ENCODE measurements around the gene NLGN2.

Gene NLGN2

DNA sequence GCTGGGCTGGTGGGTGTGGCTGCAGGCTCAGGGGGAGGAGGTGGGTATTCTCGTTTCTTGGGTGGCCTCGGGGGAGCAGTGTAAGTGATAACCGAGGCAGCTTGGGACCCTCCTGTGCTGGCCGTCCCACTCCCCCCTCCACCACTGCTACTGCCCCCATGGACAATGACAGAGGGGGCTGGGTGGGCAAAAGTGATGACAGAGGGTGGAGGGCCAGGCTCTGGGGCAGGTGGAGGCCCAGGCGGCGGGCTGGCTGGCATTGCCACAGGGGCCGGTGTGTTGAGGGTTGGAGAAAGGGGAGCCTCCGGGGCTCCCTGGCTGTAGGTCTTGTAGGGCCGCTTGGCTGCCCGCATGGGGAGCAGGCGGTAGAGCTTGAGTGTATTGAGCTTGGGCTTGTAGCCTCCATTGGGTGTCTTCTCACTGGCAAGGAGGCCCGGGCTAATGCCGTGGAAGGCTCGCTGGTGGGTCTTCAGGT lies 55.8 kb downstream of the NLGN2 start:
- no peak for DNase-seq (ENCODE audit: low read depth in 2 of 2)

DNA sequence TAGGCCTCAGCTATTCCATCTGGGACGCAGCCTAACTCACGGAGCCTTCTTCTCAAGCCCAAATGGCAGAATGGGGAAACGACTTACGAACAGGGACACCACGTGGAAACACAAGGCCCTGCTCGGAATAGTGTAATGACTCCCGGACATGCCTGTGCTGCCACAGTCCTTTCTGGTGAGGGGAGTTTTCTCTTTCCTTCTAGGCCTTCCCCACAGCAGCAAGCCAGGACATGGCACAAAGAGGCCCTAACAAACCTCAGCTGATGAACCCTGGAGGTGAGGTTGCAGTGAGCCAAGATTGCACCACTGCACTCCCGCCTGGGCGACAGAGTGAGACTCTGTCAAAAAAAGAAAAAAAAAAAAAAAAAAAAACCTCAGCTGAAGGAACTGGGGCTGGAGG lies 56.4 kb downstream of the NLGN2 start:
- no peak for DNase-seq (ENCODE audit: low read depth in 2 of 2)

DNA sequence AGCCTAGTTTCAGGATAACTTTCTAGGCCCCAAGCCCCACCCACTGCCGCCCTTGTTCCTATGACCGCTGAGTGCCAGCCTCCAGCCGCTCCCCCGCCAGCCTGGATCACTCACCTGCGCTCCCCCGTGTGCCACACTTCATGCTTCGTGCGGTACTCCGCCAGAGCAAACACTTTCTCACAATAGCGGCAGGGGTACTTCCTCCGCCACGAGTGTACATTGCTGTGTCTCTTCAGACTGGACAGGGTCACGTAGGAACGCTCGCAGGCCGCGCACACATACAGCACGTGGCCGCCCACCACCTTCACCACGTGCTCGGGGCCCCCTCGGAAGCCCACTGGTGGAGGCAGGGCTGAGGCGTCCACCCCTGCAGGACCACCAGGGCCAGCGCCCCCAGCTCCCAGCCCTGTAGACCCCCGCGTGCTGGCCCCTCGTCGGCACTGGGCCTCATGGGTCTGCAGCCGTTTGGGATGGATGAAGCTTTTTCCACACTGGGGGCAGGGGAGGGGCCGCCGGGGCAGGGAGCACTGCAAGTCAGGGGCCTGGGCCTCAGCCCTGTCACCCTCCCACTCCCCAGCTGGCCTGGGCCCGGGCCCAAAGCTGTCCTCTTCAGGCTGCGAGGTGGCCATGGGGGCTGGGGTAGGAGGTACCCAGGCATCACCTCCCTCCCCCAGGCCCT lies 58.1 kb downstream of the NLGN2 start:
- no peak for DNase-seq (ENCODE audit: low read depth in 2 of 2)

DNA sequence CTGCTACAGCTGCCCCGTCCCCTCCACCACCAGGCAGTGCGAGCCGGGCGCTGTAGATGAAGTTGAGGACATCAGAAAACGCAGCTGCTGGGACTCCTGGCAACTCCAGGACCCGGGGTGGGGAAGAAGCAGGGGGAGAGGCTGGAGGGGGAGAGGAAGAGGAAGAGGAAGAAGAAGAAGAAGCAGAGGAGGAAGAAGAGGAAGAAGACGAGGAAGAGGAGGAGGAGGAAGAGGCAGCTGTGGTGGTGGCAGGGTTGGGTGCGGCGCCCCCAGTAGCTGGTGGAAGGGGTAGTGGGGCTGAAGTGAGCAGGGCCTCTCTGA lies 58.6 kb downstream of the NLGN2 start:
- DNase-seq (ENCODE audit: low read depth in 2 of 2): no peak

DNA sequence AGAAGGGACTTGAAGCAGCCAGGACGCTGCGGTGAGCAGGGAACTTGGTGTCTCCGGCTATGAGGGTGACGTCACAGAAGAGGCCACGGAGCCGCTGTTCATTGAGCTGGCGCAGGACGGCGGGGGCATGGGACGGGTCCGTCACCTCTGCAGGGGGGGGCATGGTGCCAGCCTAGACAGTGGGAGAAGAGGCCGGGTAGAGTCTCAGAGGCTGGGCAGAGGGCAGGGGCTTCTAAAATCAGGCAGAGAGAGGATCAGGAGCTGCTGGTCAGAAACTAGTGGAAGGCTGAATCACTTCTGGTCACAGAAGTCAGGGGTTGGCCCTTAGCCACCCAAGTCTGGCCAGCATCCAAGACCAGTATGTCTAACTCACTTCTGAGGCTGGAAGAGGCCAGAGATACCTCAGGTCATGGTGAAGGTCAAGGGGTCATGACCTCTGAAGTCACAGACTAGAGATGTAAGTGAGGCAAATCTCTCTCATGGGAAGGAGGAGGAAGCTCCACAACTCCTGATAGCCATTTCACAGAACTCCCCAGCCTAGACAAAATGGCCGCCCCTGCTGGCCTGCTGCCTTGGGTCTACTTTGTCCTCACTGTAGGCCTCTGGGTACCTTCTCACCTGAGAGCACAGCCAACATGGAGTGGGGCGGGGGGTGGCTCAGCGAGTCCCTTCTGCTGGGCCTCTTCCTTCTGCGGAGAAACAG lies 59.1 kb downstream of the NLGN2 start:
- no peak for DNase-seq (ENCODE audit: low read depth in 2 of 2)

DNA sequence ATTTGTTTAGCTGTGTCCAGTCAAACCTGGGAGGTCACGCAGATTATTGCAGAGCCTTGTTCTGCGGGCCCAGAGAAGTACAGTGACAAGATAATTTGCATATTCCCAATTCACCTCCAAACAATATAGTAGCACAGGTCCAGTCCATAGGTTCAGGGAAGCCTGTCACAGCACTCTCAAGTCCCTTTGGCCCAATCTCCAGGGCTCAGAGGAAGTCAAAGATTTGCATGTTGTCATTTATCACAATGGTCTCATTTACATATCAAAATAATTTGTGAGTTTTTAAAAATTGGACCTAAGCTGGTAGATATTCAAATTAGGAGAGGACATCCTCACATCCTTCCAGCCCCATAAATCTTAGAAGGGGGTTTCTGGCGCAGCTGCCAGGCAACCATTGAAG lies 59.9 kb downstream of the NLGN2 start:
- DNase-seq (ENCODE audit: low read depth in 2 of 2): no peak

DNA sequence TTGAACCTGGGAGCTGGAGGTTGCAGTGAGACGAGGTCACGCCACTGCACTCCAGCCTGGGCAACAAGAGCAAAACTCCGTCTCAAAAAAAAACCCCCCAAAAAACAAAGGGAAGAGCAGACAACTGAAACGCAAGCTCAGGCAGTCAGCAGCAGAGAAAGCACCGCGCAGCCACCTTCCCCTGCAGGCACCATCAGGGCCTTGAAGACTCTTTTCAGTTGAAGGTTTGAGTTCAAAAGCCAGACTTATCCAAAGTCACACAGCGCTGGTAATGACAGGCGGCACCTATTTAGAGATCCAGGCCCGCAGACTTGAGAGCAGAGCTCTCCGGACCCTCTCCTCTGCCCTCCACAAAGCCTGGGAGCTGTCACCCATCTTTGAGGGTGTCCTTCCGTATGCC lies 60.6 kb downstream of the NLGN2 start:
- DNase-seq (ENCODE audit: low read depth in 2 of 2): no peak

DNA sequence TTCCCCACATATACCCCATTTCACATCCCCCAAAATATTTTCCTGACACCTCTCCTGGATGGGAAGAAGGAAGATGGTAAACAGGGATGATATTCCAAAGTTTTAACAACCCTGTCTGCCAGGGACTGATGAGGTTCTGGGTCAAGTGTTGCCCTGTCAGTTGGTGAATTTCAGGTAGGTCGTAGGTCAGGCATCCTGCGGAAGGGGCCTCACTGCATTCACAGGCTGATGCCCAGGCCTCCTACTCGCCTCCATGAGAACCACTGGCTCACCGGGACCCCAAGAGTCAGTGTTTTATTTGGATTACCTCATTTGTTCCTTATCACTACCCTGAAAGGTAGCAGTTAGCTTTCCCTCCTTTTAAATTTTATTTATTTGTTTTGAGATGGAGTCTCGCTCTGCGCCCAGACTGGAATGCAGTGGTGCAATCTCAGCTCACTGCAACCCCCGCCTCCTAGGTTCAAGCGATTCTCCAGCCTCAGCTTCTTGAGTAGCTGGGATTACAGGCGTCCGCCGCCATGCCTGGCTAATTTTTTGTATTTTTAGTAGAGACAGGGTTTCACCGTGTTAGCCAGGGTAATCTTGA lies 61.3 kb downstream of the NLGN2 start:
- no peak for DNase-seq (ENCODE audit: low read depth in 2 of 2)
